ENCODE data around the gene RNF207. TPM values are rescaled to one million over a fixed set of nuclear protein-coding genes. Genes with fewer than 3 reads are reported as not detected.

The RNF207 gene
- polyA plus RNA-seq, 3 donors, result 0.10 to 7.7 TPM; not detected in 1

GRCh38 chr1:6198646-6199297, 7.1 kb upstream of the RNF207 start:
- Mint-ChIP-seq H3K4me3 (peak overlapping the region; percentile 83 to 88), H3K9me3 (peaks cover 0 to 9% (median 4%) of the 10 kb centered on the region in 7 donors), H3K4me1 (peaks cover 27% of the 10 kb centered on the region), H3K27ac (peak overlapping the region; percentile 19 to 81 (median 65)), H3K36me3 (peaks cover 29 to 40% of the 10 kb centered on the region in 2 donors), H3K27me3 (ENCODE audit: low read depth in 3 of 3) (peaks cover 6 to 13% (median 8%) of the 10 kb centered on the region in 3 donors)
- Histone ChIP-seq H3K9ac (ENCODE audit: insufficient read depth, low read length, poor library complexity, severe bottlenecking) (peak overlapping the region; percentile 92), H3K9me3 (replicated peaks in 1 of 2; ENCODE audit: control insufficient read depth in 1 of 2, insufficient read depth in 1 of 2, low read length in 2 of 2) (no peaks in the 10 kb centered on the region), H4K20me1 (ENCODE audit: insufficient read depth, low read length) (peaks cover 50% of the 10 kb centered on the region), H3K4me2 (replicated peaks; ENCODE audit: extremely low read depth, low read length, poor library complexity, severe bottlenecking) (peak overlapping the region; percentile 99), H3K4me1 (ENCODE audit: control insufficient read depth in 1 of 2, insufficient read depth in 2 of 2, low read length in 2 of 2) (peaks cover 20 to 30% of the 10 kb centered on the region in 2 donors), H3K79me2 (ENCODE audit: insufficient read depth, low read length) (peaks cover 45% of the 10 kb centered on the region), H3K36me3 (replicated peaks in 1 of 2; ENCODE audit: control insufficient read depth in 1 of 2, insufficient read depth in 2 of 2, low read length in 2 of 2) (peaks cover 26 to 41% of the 10 kb centered on the region in 2 donors), H2AFZ (ENCODE audit: insufficient read depth, low read depth, low read length, poor library complexity, severe bottlenecking) (peak overlapping the region; percentile 97), H3K4me3 (replicated peaks in 1 of 3; ENCODE audit: low read depth in 2 of 3, low read length in 3 of 3) (peak overlapping the region; percentile 76 to 97 (median 95)), H3K27ac (ENCODE audit: low read depth in 1 of 2, low read length in 2 of 2) (peak overlapping the region; percentile 53 to 80), H3K27me3 (ENCODE audit: control insufficient read depth in 2 of 2, insufficient read depth in 2 of 2, low read length in 2 of 2) (no peaks in the 10 kb centered on the region)
- TF ChIP-seq, protein P1, sequence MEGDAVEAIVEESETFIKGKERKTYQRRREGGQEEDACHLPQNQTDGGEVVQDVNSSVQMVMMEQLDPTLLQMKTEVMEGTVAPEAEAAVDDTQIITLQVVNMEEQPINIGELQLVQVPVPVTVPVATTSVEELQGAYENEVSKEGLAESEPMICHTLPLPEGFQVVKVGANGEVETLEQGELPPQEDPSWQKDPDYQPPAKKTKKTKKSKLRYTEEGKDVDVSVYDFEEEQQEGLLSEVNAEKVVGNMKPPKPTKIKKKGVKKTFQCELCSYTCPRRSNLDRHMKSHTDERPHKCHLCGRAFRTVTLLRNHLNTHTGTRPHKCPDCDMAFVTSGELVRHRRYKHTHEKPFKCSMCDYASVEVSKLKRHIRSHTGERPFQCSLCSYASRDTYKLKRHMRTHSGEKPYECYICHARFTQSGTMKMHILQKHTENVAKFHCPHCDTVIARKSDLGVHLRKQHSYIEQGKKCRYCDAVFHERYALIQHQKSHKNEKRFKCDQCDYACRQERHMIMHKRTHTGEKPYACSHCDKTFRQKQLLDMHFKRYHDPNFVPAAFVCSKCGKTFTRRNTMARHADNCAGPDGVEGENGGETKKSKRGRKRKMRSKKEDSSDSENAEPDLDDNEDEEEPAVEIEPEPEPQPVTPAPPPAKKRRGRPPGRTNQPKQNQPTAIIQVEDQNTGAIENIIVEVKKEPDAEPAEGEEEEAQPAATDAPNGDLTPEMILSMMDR (IDR thresholded peaks at IDR 0.05), result no peak
- 0% methylated on average over 23 of the region's 31 CpGs for WGBS (ENCODE audit: insufficient coverage)
- no peak for DNase-seq
- intact Hi-C loops (cut with micrococcal nuclease), result loop anchor here in 1 of 2 donors (2.0 to 5.0 kb wide), 2 partner anchors 36 to 206 kb away; partner anchors contain the start of genes ICMT and NPHP4

DNA sequence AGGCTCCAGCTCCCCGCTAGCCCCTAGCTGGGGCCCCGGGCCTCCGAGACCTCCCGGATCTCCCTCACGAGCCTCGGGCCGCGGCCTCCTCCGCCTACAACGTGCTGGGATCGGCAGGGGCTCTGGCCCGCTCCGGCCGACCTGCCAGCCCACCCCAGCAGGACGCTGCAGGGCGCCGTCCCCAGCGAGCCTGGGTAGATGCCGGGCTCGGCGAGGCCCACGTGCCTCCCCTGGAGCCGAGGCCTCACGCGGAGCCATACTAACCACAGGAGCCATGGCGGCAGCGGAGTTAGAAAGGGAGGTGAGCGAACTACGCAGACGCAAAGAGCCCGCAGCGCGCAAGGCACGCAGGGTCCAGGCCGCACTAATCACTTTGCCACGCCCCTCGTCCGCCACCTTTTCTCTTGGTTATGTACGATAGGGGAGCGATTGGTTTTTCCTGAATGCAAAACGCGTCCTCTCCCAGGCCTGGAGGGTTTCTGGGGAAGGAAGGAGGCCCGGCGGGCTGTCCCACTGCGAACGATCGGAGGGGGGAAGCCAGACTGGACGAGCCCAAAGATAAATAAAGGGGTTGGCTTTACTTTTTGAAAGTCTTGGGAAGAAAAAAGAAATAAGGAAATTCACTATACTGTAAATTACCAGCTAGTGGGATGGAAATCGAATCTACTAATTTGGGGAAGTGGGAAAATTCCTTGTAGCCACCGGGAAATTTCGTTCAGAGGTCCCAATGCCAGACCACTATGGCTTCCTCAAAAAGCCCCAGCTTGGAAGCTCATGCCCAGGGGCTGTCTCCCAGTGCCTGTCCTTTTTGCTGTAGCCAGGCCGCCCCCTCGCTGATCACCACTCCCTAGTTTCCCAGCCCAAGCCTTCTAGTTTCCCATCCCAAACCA, 6.4 kb upstream of the RNF207 start, which contains the start of gene RPL22:
TSS of gene RPL22 (minus strand) at position 298 of the 890 bp plus-strand sequence. CDS start at position 276, 22 bp downstream.
- Mint-ChIP-seq H3K4me1 (peaks cover 29% of the 10 kb centered on the region), H3K36me3 (peaks cover 21 to 32% of the 10 kb centered on the region in 2 donors), H3K4me3 (peak within 1 kb of the TSS; percentile 83 to 88), H3K27ac (peak within 1 kb of the TSS; percentile 19 to 91 (median 77)), H3K27me3 (ENCODE audit: low read depth in 3 of 3) (peaks cover 10 to 20% (median 16%) of the 10 kb centered on the region in 3 donors), H3K9me3 (peaks cover 0 to 12% (median 4%) of the 10 kb centered on the region in 7 donors)
- Histone ChIP-seq H3K9me3 (replicated peaks in 1 of 2; ENCODE audit: control insufficient read depth in 1 of 2, insufficient read depth in 1 of 2, low read length in 2 of 2) (no peaks in the 10 kb centered on the region), H3K4me2 (replicated peaks; ENCODE audit: extremely low read depth, low read length, poor library complexity, severe bottlenecking) (peak within 1 kb of the TSS; percentile 99), H3K27ac (ENCODE audit: low read depth in 1 of 2, low read length in 2 of 2) (peak within 1 kb of the TSS; percentile 53 to 80), H3K36me3 (replicated peaks in 1 of 2; ENCODE audit: control insufficient read depth in 1 of 2, insufficient read depth in 2 of 2, low read length in 2 of 2) (peaks cover 19 to 34% of the 10 kb centered on the region in 2 donors), H2AFZ (ENCODE audit: insufficient read depth, low read depth, low read length, poor library complexity, severe bottlenecking) (peak within 1 kb of the TSS; percentile 97), H3K4me1 (ENCODE audit: control insufficient read depth in 1 of 2, insufficient read depth in 2 of 2, low read length in 2 of 2) (peaks cover 20 to 30% of the 10 kb centered on the region in 2 donors), H3K79me2 (ENCODE audit: insufficient read depth, low read length) (peaks cover 40% of the 10 kb centered on the region), H4K20me1 (ENCODE audit: insufficient read depth, low read length) (peaks cover 42% of the 10 kb centered on the region), H3K4me3 (replicated peaks in 1 of 3; ENCODE audit: low read depth in 2 of 3, low read length in 3 of 3) (peak within 1 kb of the TSS; percentile 76 to 97 (median 95)), H3K9ac (ENCODE audit: insufficient read depth, low read length, poor library complexity, severe bottlenecking) (peak within 1 kb of the TSS; percentile 92), H3K27me3 (ENCODE audit: control insufficient read depth in 2 of 2, insufficient read depth in 2 of 2, low read length in 2 of 2) (no peaks in the 10 kb centered on the region)
- 2% methylated on average over 41 of the region's 53 CpGs for WGBS (ENCODE audit: insufficient coverage)
- intact Hi-C loops (cut with micrococcal nuclease), result loop anchor here (2.0 to 10.0 kb wide), 3 partner anchors 35 to 207 kb away; partner anchors contain the start of genes ICMT (in 2 of the 2) and NPHP4 (in 1 of the 2)
- peak; percentile 92 to 97 (median 97) for DNase-seq
- TF ChIP-seq, protein P1 (IDR thresholded peaks at IDR 0.05), result no peak
